HFF-Myc (cell line): ENCODE results near the gene MCF2L.

Experiments used
- DNase-seq: peaks from one replicate; pipeline ENCODE4 v3.0.0-alpha.2; 2011; ENCODE audit warnings: low read depth; ENCODE audit errors: extremely low read depth
- H3K4me3 ChIP-seq: replicated peaks from 2 replicates; pipeline ENCODE4 v1.5.1; 2011; ENCODE audit warnings: low read depth, mild to moderate bottlenecking, control low read depth, low read length
- CTCF ChIP-seq: IDR thresholded peaks from 2 replicates; pipeline ENCODE4 v1.5.1; 2012; ENCODE audit warnings: mild to moderate bottlenecking, low read depth, low read length, control low read depth; ENCODE audit errors: missing control alignments

The MCF2L gene

GRCh38 chr13:113044391-113045114, 75.5 kb downstream of the MCF2L start:
- no peak overlapping the region for H3K4me3 ChIP-seq
- no peak for DNase-seq
- TF ChIP-seq CTCF: no peak

GRCh38 chr13:113045251-113046127, 76.5 kb downstream of the MCF2L start:
- H3K4me3 ChIP-seq: no peak overlapping the region
- DNase-seq: no peak
- no peak for TF ChIP-seq CTCF

- no peak overlapping the region for H3K4me3 ChIP-seq
- no peak for DNase-seq
- no peak for TF ChIP-seq CTCF
Observed at GRCh38 chr13:113046128-113046882, 77.3 kb downstream of the MCF2L start.

GRCh38 chr13:113046883-113047244, 77.8 kb downstream of the MCF2L start:
- no peak overlapping the region for H3K4me3 ChIP-seq
- no peak for TF ChIP-seq CTCF
- no peak for DNase-seq

GRCh38 chr13:113047587-113047986, 78.6 kb downstream of the MCF2L start:
- no peak overlapping the region for H3K4me3 ChIP-seq
- DNase-seq: no peak
- TF ChIP-seq CTCF: no peak

GRCh38 chr13:113048766-113049165, 79.8 kb downstream of the MCF2L start:
- TF ChIP-seq CTCF: no peak
- DNase-seq: no peak
- no peak overlapping the region for H3K4me3 ChIP-seq
